B cell (primary cell): Measurements from ENCODE around the gene YEATS2.

ENCODE experiments used
- EZH2 ChIP-seq: IDR thresholded peaks from 2 replicates; pipeline ENCODE4 v1.6.1; 2012; ENCODE audit warnings: borderline replicate concordance, low read depth, mild to moderate bottlenecking, moderate library complexity, low read length; ENCODE audit not compliant: insufficient read depth, poor library complexity, severe bottlenecking
- TF ChIP-seq, protein P1 (sequence below): fragments of 200-600 bp; IDR thresholded peaks from one replicate; pipeline ENCODE4 v1.8.0; 2022; ENCODE audit warnings: antibody characterized with exemption, mild to moderate bottlenecking

- TF ChIP-seq, protein P1, sequence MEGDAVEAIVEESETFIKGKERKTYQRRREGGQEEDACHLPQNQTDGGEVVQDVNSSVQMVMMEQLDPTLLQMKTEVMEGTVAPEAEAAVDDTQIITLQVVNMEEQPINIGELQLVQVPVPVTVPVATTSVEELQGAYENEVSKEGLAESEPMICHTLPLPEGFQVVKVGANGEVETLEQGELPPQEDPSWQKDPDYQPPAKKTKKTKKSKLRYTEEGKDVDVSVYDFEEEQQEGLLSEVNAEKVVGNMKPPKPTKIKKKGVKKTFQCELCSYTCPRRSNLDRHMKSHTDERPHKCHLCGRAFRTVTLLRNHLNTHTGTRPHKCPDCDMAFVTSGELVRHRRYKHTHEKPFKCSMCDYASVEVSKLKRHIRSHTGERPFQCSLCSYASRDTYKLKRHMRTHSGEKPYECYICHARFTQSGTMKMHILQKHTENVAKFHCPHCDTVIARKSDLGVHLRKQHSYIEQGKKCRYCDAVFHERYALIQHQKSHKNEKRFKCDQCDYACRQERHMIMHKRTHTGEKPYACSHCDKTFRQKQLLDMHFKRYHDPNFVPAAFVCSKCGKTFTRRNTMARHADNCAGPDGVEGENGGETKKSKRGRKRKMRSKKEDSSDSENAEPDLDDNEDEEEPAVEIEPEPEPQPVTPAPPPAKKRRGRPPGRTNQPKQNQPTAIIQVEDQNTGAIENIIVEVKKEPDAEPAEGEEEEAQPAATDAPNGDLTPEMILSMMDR = no peak
- TF ChIP-seq EZH2 = no peak
These were observed 7.1 kb upstream of the YEATS2 start for GRCh38 chr3:183690402-183690995.
